GM19372 (cell line): ENCODE data around the gene EEPD1.
A peak's percentile ranks its signal among the peaks of the same experiment; 100 is the strongest.

Source experiments
- ATAC-seq: cut with Tn5 transposase; IDR thresholded peaks from one replicate; pipeline ENCODE4 v1.9.1; 2021; ENCODE audit warnings: mild to moderate bottlenecking, low read depth, moderate library complexity; ENCODE audit not compliant: unreplicated experiment

EEPD1 gene

GRCh38 chr7:36277249-36277542 is 124.1 kb downstream of the EEPD1 start:
- no peak for ATAC-seq

DNA sequence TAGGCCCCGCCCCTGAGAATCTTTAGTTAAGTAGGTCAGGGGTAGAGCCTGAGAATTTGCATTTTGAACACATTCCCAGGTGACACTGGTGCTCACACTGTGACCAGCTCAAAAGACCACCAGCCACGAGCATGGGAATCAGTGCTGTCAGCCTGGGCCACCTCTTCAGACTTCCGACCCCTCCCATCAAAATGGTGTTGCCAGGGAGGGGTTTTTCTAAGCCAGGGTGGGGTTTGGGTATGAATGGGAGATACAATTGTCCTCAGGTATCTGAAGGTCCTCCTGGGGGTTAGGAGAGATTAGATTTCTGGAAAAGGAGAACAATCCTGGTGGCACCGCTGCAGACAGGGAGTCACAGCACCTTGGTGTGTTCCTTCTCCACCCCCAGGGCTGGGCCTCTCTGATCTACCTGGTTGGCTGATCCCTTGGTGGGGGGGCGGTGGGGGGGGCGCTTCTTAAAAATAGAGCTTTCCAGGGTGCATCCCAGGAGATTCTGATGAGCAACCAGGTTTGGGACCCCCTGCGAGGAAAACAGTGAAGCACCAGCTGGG is 125.1 kb downstream of the EEPD1 start:
- no peak for ATAC-seq

DNA sequence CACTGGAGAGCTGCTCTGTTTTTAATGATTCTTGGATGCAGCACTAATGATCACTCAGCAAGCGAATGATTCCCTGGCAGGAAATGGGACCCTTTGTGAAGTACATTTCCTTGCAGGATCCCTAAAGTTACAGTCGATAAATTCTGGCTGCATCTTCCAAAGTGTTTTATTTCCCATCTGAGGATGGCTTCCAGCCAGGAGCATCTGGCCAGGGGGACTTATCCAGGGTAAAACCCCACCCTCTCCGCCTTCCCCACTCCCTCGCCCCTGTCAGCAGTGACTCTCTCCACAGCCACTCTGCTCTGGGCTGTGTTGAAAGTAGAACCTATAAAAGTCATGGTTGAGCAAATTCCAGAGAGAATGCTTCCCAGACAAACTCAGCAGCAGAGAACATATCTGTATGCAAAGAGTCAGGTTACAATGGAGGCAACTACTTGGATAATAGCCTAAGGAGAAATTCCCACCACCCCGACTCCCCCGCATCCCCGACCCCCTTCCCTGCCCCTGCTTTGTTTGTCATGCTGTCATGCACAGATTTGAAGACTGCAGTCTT is 125.6 kb downstream of the EEPD1 start:
- no peak for ATAC-seq

- no peak for ATAC-seq
These were observed 126.3 kb downstream of the EEPD1 start for GRCh38 chr7:36279200-36279925.

DNA sequence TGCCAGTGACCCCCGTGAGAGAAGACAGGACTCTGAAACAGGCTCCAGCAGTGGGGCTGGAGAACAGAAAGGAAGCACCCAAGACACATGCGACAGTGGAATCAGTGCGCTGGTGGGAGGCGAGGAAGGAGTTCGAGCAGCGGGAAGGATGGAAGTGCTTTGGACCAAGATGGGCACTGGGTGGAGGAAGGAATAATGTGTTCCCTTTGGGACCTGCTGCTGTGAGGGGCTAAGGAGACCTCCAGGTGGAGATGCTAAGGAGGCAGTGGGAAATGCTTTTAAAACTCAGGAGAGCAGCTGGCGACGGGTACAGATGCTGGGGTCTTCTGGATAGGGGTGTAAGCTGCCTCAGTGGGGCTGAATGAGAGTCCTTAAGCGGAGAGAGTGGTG is 126.9 kb downstream of the EEPD1 start:
- no peak for ATAC-seq

GRCh38 chr7:36280840-36281812 is 128.1 kb downstream of the EEPD1 start:
- no peak for ATAC-seq

GRCh38 chr7:36281945-36282717 is 129.1 kb downstream of the EEPD1 start:
- ATAC-seq: no peak

- ATAC-seq: no peak
These were observed 130.1 kb downstream of the EEPD1 start for GRCh38 chr7:36283181-36283580.

DNA sequence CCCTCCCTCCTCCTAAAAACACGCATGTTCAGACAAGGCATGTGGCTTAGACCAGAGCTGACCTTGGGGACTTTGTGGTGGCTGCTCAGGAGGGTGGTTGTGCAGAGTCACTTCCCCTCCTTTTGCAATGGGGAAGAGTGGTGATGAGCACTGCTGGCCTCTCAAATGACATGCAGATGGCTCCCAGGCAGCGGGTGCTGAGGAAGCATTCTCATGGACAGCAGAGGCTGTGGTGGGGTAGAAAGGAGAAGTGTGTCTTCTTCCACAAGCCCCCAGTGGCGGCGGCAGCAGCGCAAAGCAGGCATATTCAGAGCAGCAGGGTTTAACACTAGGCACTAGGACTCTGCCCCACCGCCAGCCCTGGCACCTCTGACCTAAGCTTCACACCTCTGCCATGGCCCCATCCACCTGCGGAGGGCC is 130.7 kb downstream of the EEPD1 start:
- ATAC-seq: no peak

DNA sequence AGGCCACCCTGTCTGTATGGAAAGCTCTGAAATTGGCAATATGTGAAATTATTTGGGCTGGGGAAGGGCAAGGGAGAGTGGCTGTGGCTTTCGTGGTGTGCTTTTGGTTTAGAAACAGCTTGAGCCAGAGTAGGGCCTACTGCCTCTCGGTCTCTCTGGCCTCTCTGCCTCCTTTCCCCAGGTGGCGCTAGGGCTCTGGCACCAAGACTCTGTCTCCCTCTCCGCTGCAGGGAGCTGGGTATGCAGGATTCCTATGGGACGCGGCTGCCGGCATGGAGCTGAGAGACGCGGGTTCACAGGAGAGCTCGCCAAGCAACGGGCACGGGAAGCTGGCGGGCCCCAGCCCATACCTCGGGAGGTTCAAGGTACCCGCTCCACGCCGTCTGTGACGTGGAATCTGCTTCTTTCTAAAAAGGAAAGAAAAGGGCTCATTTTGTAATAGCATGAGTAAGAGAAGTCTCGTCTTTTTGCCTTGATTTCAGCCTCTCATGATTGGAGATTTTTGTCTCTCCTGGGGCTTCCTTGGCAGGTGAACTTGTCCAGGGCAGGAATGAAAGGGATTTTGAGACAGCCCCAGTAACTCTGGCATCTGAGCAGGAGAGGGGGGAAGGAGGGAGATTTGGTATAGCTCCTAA is 131.5 kb downstream of the EEPD1 start:
- ATAC-seq: no peak

DNA sequence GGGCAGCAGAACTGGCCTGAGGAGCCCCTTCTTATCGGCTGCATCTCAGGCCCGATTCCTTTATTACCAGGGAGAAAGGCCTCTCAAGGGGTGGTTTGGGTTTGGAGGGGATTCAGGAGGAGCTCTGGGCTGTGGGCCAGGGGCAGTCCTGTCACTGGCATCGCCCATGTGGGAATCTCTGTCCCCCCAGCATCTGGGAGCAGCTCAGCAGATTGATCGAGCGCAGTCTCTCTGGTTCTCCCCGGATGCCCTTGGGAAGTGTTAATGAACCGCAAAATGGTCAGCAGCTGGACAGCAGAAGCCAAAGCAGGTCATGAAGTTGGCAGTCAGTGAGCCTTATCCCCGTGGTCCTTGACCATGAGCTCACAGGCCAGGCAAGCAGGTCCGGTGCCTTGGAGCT is 132.2 kb downstream of the EEPD1 start:
- ATAC-seq: no peak

- no peak for ATAC-seq
These were observed 133.2 kb downstream of the EEPD1 start for GRCh38 chr7:36286226-36286625.

DNA sequence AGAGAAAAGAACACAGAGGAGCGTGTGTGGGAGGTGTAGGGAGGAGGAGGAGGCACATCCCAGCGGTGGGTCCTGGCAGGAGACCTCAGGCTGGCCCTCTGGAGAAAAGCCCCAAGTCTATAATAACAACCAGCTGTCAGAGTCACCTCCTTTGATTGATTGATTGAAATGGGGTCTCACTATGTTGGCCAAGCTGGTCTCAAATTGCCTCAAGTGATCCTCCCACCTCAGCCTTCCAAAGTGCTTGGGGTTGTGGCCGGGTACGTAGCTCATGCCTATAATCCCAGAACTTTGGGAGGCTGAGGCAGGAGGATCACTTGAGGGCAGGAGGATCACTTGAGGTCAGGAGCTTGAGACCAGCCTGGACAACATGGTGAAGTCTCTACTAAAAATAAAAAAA is 133.6 kb downstream of the EEPD1 start:
- no peak for ATAC-seq

- no peak for ATAC-seq
These were observed 134.6 kb downstream of the EEPD1 start for GRCh38 chr7:36287371-36288241.

DNA sequence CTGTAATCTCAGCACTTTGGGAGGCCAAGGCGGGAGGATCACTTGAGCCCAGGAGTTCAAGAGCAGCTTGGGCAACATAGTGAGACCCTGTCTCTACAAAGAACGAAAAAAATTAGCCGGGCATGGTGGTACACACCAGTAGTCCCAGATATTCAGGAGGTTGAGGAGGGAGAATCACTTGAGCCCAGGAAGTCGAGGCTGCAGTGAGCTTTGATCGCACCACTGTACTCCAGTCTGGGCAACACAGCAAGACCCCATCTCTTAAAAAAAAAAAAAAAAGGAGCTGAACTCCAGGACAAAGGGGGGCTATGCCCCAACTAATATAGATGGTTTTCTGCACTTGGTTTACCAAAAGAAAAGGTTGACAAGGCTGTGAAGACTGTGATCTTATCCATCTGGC is 135.4 kb downstream of the EEPD1 start:
- ATAC-seq: no peak

- no peak for ATAC-seq
These were observed 137.0 kb downstream of the EEPD1 start for GRCh38 chr7:36289833-36290661.

GRCh38 chr7:36291387-36292316 is 138.6 kb downstream of the EEPD1 start:
- peak; percentile 64 for ATAC-seq
